CD4-positive, alpha-beta T cell treated with Interleukin-17A for 4 hours (primary cell): ENCODE data around the gene CEP128.

Experiments
- DNase-seq: peaks from one replicate; pipeline ENCODE4 v3.0.0-alpha.2; 2020; ENCODE audit warnings: mixed read lengths

CEP128 gene

DNA sequence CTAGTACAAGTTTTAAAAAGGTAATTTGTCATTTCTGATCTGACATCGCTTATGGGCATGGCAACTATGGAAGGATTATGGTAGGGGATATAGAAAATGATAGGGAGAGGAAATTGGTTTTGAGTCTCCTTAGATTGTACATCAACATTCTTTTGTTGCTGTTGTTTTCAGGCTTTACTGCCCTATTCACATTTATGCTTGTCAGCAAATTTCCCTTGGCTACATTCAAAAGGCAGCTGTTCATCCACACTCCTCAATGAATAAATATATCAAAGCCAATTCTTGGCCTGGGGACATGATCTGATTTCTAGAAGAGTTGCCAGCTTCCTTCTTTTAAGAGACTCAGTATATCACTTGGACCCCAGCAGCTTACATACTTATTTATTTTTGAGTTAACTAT is 283.4 kb downstream of the CEP128 start:
- no peak for DNase-seq

- no peak for DNase-seq
These were observed 287.6 kb downstream of the CEP128 start for GRCh38 chr14:80653956-80654355.

DNA sequence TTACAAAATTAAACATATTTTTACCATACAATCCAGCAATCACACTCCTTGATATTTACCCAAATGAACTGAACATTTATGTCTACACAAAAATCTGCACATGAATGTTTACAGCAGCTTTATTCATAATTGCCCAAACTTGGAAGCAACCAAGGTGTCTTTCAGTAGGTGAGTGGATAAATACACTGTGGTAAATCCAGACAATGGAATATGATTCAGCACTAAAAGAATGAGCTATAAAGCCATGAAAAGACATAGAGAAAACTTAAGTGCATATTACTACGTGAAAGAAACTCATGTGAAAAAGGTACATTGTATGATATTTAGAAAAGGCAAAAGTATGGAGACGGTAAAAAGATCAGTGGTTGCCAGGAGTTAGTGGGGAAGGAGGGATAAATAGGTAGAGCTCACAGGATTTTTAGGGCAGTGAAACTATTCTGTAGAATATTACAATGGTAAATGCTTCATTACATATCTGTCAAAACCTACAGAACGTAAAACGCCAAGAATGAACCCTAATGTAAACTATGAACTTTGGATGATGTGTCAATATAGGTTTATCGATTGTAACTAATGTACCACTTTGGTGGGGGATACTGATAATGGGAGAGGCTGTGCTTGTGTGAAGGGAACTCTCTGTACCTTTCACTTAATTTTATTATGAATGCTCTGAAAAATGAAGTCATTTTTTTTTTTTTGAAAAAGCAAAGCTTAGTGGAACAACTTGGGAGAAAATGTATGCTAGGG is 295.7 kb downstream of the CEP128 start:
- no peak for DNase-seq

- DNase-seq = no peak
These were observed 296.7 kb downstream of the CEP128 start for GRCh38 chr14:80644826-80645225.

DNA sequence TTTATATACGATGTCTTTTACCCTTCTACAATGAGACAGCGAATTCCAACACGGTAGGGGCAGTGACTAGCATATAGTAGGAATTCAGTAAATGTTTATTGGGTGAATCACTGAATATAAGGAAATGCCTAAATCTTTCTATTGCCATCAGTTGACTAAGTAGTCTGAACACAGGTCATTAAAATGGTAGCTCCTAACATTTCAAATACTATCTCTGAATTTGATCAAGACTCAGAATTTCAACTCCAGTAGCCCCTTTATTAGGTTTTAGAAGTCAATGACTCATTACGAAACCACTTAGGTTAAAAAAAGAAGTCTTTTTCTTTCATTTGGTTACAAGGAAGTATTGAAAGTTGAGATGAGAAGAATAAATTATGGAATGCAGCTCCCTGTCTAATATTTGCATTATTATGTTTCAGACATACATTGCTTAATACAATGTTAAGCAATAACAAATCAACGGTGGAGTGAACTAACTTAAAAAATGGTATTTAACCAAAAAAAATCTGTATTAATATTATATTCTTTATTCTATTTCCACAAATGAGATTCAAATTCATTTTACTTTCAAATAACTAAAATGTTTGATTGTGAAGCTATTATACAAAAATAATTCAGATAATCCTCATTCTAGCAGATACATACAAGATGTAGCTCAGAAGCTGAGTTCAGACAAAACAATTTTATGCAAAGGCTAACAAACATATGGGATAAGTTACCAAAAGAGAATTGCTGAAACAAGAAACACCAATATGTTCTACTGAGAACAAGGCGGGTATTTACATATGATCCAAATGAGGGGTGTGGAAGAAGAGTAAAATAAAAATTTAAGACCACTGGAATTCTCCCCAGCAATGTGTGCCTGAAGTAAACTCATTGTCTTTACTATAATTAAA is 302.7 kb downstream of the CEP128 start:
- DNase-seq = no peak

GRCh38 chr14:80637756-80638619 is 303.6 kb downstream of the CEP128 start:
- DNase-seq = no peak

GRCh38 chr14:80636071-80636470 is 305.5 kb downstream of the CEP128 start:
- no peak for DNase-seq

GRCh38 chr14:80634106-80634758 is 307.3 kb downstream of the CEP128 start:
- DNase-seq = no peak

DNA sequence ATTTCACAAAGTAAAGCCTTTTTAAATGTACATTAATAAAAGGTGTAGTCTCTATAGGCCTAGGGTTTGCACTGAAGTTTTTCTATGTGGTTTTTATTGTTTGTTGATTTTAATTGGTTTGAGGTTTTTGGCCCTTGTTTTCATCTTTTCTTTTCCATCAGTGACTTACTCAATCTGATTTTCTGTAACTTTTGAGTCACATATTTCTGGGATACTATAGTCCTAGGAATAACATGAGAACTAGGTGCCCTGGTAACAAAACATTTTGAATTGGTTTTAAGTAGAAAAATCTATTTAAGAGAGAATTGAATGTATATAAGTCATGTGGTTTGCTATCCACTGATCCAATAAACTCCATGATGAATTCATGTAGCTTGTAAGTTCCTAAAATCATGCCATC is 311.9 kb downstream of the CEP128 start:
- no peak for DNase-seq

GRCh38 chr14:80628547-80628946 is 313.0 kb downstream of the CEP128 start:
- DNase-seq = no peak

DNA sequence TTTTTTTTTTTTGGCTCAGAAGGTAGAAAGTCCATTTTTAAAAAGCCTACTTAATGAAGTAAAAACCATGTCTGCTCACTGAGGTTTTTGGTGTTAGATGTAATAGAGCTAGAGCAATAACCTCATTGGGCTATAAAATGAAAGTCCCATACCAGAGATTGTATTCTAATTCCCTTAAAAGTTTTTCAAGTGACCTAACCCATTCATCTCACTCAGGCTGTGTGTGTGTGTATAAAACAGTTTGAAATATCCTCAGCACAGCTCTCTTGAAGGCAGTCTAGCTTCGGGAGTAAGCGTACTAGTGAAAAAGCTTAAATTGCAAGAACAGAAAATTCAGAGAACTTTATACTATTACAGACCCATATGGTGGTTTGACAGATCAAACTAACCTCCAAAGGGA is 313.8 kb downstream of the CEP128 start:
- DNase-seq = no peak

GRCh38 chr14:80624581-80624980 is 317.0 kb downstream of the CEP128 start:
- no peak for DNase-seq

GRCh38 chr14:80621701-80622100 is 319.8 kb downstream of the CEP128 start:
- DNase-seq = no peak

GRCh38 chr14:80620434-80620833 is 321.1 kb downstream of the CEP128 start:
- no peak for DNase-seq

- no peak for DNase-seq
These were observed 322.7 kb downstream of the CEP128 start for GRCh38 chr14:80618751-80619329.

DNA sequence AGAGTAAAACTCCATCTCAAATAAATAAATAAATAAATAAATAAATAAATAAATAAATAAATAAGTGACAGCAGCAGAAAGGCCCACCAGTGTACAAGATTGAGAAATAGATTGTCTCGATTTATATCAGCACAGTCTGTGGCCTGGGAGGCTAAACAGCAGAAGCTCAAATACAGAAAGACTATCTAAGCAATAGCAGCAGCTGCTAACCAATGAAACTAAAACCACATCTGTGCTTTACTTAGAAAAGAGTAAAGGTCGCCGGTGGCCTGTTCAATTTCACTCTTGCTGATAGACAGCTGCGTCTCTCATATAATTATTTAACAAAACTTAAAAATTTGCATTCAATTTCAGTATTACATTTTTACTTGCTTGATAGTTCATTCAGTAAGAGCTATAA is 325.7 kb downstream of the CEP128 start:
- DNase-seq = no peak

GRCh38 chr14:80609055-80609454 is 332.5 kb downstream of the CEP128 start:
- no peak for DNase-seq

- no peak for DNase-seq
These were observed 333.0 kb downstream of the CEP128 start for GRCh38 chr14:80608563-80608962.

DNA sequence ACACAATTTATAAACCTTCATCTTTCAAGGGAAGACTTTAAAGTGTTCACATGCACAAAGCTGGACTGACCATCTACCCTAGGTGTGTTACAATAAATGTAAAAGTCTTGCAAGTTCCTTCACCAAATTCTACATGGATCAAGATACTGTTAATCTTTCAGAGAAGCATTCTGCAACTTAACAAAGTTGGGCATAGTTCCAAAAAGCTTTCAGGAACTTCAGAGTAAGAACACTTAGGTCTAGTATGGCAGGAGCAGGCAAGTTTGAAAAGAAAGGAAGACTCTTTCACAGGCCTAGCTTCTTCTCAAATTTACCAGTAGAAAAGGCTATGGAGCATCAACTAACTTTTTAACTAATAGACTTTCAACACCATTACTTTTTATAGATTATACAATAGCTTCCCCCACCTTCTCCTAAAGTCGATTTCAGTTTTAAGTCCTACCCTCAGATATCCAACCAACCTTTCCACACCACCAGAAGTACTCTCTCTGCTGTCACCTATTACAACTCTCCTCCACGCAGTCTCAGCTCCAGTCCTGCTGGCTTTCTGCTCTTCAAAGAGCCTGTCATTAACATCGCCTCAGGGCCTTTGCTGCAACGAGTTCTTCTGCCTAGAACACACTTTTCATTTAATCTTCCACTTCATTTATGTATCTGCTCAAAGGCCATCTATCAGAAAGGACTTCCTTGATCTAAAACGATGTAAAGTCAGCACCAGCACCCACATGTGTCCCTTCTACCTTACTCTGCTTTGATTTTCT is 333.9 kb downstream of the CEP128 start:
- DNase-seq = no peak

- no peak for DNase-seq
These were observed 335.2 kb downstream of the CEP128 start for GRCh38 chr14:80606347-80606772.

GRCh38 chr14:80605536-80605935 is 336.0 kb downstream of the CEP128 start:
- DNase-seq = no peak
